ENCODE measurements around the gene ZNF641. TPM values are rescaled to one million over a fixed set of nuclear protein-coding genes. Genes with fewer than 3 reads are reported as not detected.

The ZNF641 gene
- total and polyA plus RNA-seq, 2 of the 13 experiments (the other 11 are each of a cell fraction or from before 2014, with no cell fraction given) = 4.4 to 6.6 TPM

DNA sequence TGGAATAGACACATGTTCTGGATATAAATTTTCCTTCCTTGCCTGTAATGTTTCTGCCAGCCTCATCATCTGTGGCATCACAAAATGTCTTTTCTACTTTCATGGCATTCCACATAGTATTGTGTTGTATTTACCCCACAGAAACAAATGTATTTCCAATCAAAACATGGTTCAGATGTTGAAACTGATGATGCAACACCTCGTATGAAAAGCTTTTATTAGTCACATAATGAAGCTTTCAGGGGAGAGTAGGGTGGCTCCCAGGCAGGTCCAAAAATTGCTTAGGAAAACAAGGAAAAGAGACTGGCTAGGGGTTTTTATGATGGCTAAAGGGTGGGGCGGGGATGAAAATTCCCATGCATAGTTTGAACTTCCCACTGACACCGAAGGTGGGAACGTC lies 29.1 kb upstream of the ZNF641 start:
- Histone ChIP-seq H3K27me3 (ENCODE audit: control insufficient read depth in 1 of 2, insufficient read depth in 2 of 2, low read length in 2 of 2) (peaks cover 0 to under 1% of the 10 kb centered on the region in 2 experiments; a peak in 1 of 5 replicates), H3K4me1 (ENCODE audit: insufficient read depth, low read length) (no peaks in the 10 kb centered on the region), H4K20me1 (ENCODE audit: insufficient read depth, low read length) (no peaks in the 10 kb centered on the region), H3K9ac (ENCODE audit: insufficient read depth, low read depth, low read length) (no peak overlapping the region), H3K4me2 (ENCODE audit: low read depth, low read length) (no peak overlapping the region), H3K27ac (ENCODE audit: extremely low read length, insufficient read depth, low read length) (no peak overlapping the region), H2AFZ (ENCODE audit: low read length) (no peak overlapping the region), H3K36me3 (replicated peaks in 1 of 2; ENCODE audit: control insufficient read depth in 1 of 2, insufficient read depth in 2 of 2, low read length in 2 of 2) (no peaks in the 10 kb centered on the region), H3K9me3 (ENCODE audit: low read length) (no peaks in the 10 kb centered on the region), H3K79me2 (ENCODE audit: insufficient read depth, low read length) (no peaks in the 10 kb centered on the region), H3K4me3 (replicated peaks in 1 of 3; ENCODE audit: insufficient read depth in 1 of 3, low read depth in 2 of 3, low read length in 3 of 3) (no peak overlapping the region)
- TF ChIP-seq CEBPB (IDR thresholded peaks at IDR 0.05; ENCODE audit: borderline replicate concordance, low read depth, low read length) (peak; percentile 57), PRPF4 (IDR thresholded peaks at IDR 0.05; ENCODE audit: low read depth, low read length, poor library complexity, severe bottlenecking) (no peak), ATF7 (IDR thresholded peaks at IDR 0.05) (peak; percentile 27; the same call in 1 of the 2 replicates), ATF7 (CRISPR knock-in tag; IDR thresholded peaks at IDR 0.05) (no peak)
- TF ChIP-seq, protein P1, sequence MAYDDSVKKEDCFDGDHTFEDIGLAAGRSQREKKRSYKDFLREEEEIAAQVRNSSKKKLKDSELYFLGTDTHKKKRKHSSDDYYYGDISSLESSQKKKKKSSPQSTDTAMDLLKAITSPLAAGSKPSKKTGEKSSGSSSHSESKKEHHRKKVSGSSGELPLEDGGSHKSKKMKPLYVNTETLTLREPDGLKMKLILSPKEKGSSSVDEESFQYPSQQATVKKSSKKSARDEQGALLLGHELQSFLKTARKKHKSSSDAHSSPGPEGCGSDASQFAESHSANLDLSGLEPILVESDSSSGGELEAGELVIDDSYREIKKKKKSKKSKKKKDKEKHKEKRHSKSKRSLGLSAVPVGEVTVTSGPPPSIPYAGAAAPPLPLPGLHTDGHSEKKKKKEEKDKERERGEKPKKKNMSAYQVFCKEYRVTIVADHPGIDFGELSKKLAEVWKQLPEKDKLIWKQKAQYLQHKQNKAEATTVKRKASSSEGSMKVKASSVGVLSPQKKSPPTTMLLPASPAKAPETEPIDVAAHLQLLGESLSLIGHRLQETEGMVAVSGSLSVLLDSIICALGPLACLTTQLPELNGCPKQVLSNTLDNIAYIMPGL (CRISPR knock-in tag; IDR thresholded peaks at IDR 0.05; ENCODE audit: borderline replicate concordance in 1 of 2, low read depth in 1 of 2) = no peak
- no peak for FAIRE-seq
- no peak for DNase-seq (ENCODE audit: low spot score)
- ChIA-PET CTCF (ENCODE audit: low intra/inter-chr PET ratio, low total read pairs) (no interaction called here), POLR2A (no interaction called here)
- BruUV-seq (replicated peaks) = no TSS peak
- intact Hi-C loops (cut with micrococcal nuclease; ENCODE audit: unreplicated experiment) = no loop called here
- in situ Hi-C loops (cut with HindIII; ENCODE audit: extremely low pct_ligation_motif_present, low pct_unique_long_range_greater_than_20kb) = no loop called here
- no peak for ATAC-seq
- WGBS (ENCODE audit: low lambda C conversion rate) = 1% methylated on average over 4 of the region's 4 CpGs

DNA sequence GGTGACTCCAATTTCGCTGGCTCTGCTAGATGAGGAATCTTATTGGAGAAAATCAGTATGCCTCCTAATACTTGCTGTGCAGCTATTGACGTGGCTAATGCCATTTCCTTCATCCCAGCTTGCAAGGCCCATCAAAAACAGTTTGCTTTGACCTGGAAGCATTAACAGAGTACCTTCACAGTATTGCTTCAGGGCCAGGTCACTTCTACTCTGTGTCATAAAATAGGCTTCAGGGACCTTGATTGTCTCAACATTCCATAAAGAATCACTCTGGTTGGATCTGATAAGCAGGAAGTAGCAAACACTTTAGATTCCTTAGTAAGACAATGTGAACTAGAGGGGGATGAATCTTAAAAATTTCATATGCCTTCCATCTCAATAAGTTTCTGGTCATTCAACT lies 26.9 kb upstream of the ZNF641 start:
- no peak overlapping the region for H3K27ac ChIP-seq (ENCODE audit: extremely low read length, insufficient read depth, low read length)
- TF ChIP-seq ISX (CRISPR knock-in tag; conservative IDR thresholded peaks at IDR 0.05) (no peak), ZNF569 (CRISPR knock-in tag; IDR thresholded peaks at IDR 0.05; ENCODE audit: borderline replicate concordance) (no peak), MAFF (IDR thresholded peaks at IDR 0.05; ENCODE audit: low read depth, low read length) (no peak)
- H3K4me3 ChIP-seq (replicated peaks in 1 of 3; ENCODE audit: insufficient read depth in 1 of 3, low read depth in 2 of 3, low read length in 3 of 3) = no peak overlapping the region
- FAIRE-seq = no peak
- BruUV-seq (replicated peaks) = no TSS peak
- 0% methylated on average over 2 of the region's 2 CpGs for whole genome bisulfite sequencing (ENCODE audit: low lambda C conversion rate)
- H3K9me3 ChIP-seq (ENCODE audit: low read length) = no peaks in the 10 kb centered on the region
- in situ Hi-C loops (cut with HindIII; ENCODE audit: extremely low pct_ligation_motif_present, low pct_unique_long_range_greater_than_20kb) (no loop called here), intact Hi-C loops (cut with micrococcal nuclease; ENCODE audit: unreplicated experiment) (no loop called here)
- no peak overlapping the region for H2AFZ ChIP-seq (ENCODE audit: low read length)
- no peak for ATAC-seq
- H3K27me3 ChIP-seq (ENCODE audit: control insufficient read depth in 1 of 2, insufficient read depth in 2 of 2, low read length in 2 of 2) = no peaks in the 10 kb centered on the region; a peak in 1 of 5 replicates
- H4K20me1 ChIP-seq (ENCODE audit: insufficient read depth, low read length) = no peaks in the 10 kb centered on the region
- POLR2A ChIA-PET = no interaction called here
- no peak for DNase-seq (ENCODE audit: low spot score)
- no peaks in the 10 kb centered on the region for H3K4me1 ChIP-seq (ENCODE audit: insufficient read depth, low read length)
- no peaks in the 10 kb centered on the region for H3K36me3 ChIP-seq (replicated peaks in 1 of 2; ENCODE audit: control insufficient read depth in 1 of 2, insufficient read depth in 2 of 2, low read length in 2 of 2)
- CTCF ChIA-PET (ENCODE audit: low intra/inter-chr PET ratio, low total read pairs) = no interaction called here
- H3K79me2 ChIP-seq (ENCODE audit: insufficient read depth, low read length) = no peaks in the 10 kb centered on the region
- H3K4me2 ChIP-seq (ENCODE audit: low read depth, low read length) = no peak overlapping the region
- no peak overlapping the region for H3K9ac ChIP-seq (ENCODE audit: insufficient read depth, low read depth, low read length)

Data from HepG2 (cell line).